H1 (cell line): ENCODE measurements around the gene CCDC137. TPM values are rescaled to one million over a fixed set of nuclear protein-coding genes. Genes with fewer than 3 reads are reported as not detected.

Source experiments
- CBX8 ChIP-seq: fragments of 300-800, 300-1000 bp; sonication (generic); IDR thresholded peaks from 2 replicates; pipeline ENCODE4 v1.7.1; 2016; ENCODE audit warnings: low read depth, low read length, borderline replicate concordance
- FOSL1 ChIP-seq: IDR thresholded peaks from 2 replicates; pipeline ENCODE4 v1.6.1; 2011; ENCODE audit warnings: mild to moderate bottlenecking, low read depth, low read length, moderate library complexity; ENCODE audit not compliant: insufficient read depth
- HDAC6 ChIP-seq: IDR thresholded peaks from one replicate; pipeline ENCODE4 v1.7.1; 2012; ENCODE audit warnings: low read depth, mild to moderate bottlenecking, inconsistent platforms, low read length, moderate library complexity
- JUN ChIP-seq: IDR thresholded peaks from 2 replicates; pipeline ENCODE4 v1.6.1; 2011; ENCODE audit warnings: low read depth, mild to moderate bottlenecking, improper control_type of control experiment, low read length
- polyA plus RNA-seq, 7 experiments: library from polyadenylated mRNA; depleted of rRNA in 3 of 7; stranded (reverse) in 5 of 7; unstranded in 2 of 7; fragments of >200 nt in 5 of 7; fragments of 200-250 nt in 2 of 7; gene quantifications; 1 replicate in 5 of 7; 2 replicates in 1 of 7; 4 replicates in 1 of 7; pipeline versions ENCODE4 v1.2.1 to v1.2.3, GENCODE V29; 2011 to 2013; ENCODE audit warnings: missing spikeins in 2 of 7, mixed read lengths in 2 of 7
- total RNA-seq: library from RNA; stranded (reverse); fragmentation: NEBNext Ultra II Directional; extraction: Animal tissue kit (Norgen Biotek cat#: 25700); gene quantifications from 2 replicates; pipeline ENCODE4 v1.2.1, GENCODE V29; 2021

Gene CCDC137
- total and polyA plus RNA-seq, 2 of the 8 experiments (the other 6 are each of a cell fraction or from before 2014, with no cell fraction given) = 17.6 to 38.6 TPM

- TF ChIP-seq JUN (no peak), HDAC6 (no peak), CBX8 (no peak), FOSL1 (no peak)
Measured at GRCh38 chr17:81667754-81668153, 1.2 kb downstream of the CCDC137 start (continued).
